Vagina (tissue), 2 donors: Measurements from ENCODE around the gene MCM5. TPM values are rescaled to one million over a fixed set of nuclear protein-coding genes. Genes with fewer than 3 reads are reported as not detected.

ENCODE experiments used
- DNase-seq, 2 donors: peaks; one replicate each; pipeline ENCODE4 v3.0.0-alpha.2; 2017; ENCODE audit errors: extremely low spot score in 2 of 2
- H3K27ac ChIP-seq: fragments of 200-600 bp; sonication (generic); one replicate; pipeline ENCODE4 v1.5.1; 2019
- H3K27me3 ChIP-seq: fragments of 200-600 bp; sonication (generic); one replicate; pipeline ENCODE4 v1.5.1; 2019
- H3K36me3 ChIP-seq, 2 donors: fragments of 200-600 bp; sonication (generic); one replicate each; pipeline ENCODE4 v1.5.1; 2017 to 2019
- H3K4me1 ChIP-seq: fragments of 200-600 bp; sonication (generic); one replicate; pipeline ENCODE4 v1.5.1; 2019
- H3K4me3 ChIP-seq, 2 donors: fragments of 200-600 bp; sonication (generic); 1 replicate in 1 of 2; 2 replicates in 1 of 2; pipeline ENCODE4 v1.5.1; 2016 to 2019
- H3K9me3 ChIP-seq: fragments of 200-600 bp; sonication (generic); one replicate; pipeline ENCODE4 v1.5.1; 2019
- CTCF ChIP-seq, 3 experiments: fragments of 450-650 bp in 2 of 3; fragments of 200-600 bp in 1 of 3; sonication (generic) in 1 of 3; IDR thresholded peaks; one replicate each; pipeline ENCODE4 v1.5.1; 2017 to 2019; ENCODE audit warnings: antibody characterized with exemption in 3 of 3, mild to moderate bottlenecking in 2 of 3, moderate library complexity in 2 of 3
- POLR2A ChIP-seq, 2 donors: fragments of 450-650 bp; IDR thresholded peaks; one replicate each; pipeline ENCODE4 v1.6.1; 2017; ENCODE audit warnings: antibody characterized with exemption in 2 of 2, mild to moderate bottlenecking in 2 of 2, moderate library complexity in 2 of 2
- POLR2AphosphoS5 ChIP-seq, 2 donors: sonication (generic); formaldehyde crosslinking; IDR thresholded peaks; one replicate each; pipeline ENCODE4 v1.9.0; 2017; ENCODE audit warnings: antibody characterized with exemption in 2 of 2, mild to moderate bottlenecking in 2 of 2, low read depth in 1 of 2; ENCODE audit not compliant: insufficient read depth in 1 of 2
- intact Hi-C: fragments of 100-400 bp; cut with DNase I; formaldehyde crosslinking; loops from one replicate; pipeline ENCODE4 v1.15.1; 2023
- total RNA-seq: library from RNA; depleted of rRNA; stranded (reverse); fragments of >200 nt; gene quantifications from one replicate; pipeline ENCODE4 v1.2.3, GENCODE V29; 2016

Gene MCM5
- total RNA-seq, 1 donor from 2014 or later = 17.9 TPM

DNA sequence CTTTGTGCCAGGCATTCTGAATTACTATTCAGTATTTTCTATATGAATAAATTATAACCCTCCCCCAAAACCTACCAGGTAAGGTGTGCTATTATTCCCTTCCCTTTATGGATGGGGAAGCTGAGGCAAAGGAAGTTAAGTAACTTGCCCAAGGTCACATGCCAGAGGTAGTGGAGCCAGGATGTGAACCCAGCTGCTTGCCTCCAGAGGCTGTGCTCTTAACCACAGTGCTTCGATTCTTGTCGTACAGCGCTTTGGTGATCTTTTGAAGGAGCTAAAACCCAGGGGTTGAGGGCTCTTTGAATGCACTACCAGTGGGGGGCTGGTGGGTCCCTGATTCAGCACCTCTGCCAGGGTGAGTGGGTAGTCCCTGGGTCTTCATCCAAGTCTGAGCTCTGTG, 18.8 kb downstream of the MCM5 start:
- Histone ChIP-seq H3K36me3 (peaks cover 0 to 69% of the 10 kb centered on the region in 2 donors), H3K4me1 (no peaks in the 10 kb centered on the region), H3K4me3 (no peak overlapping the region), H3K27ac (no peak overlapping the region), H3K27me3 (no peaks in the 10 kb centered on the region), H3K9me3 (no peaks in the 10 kb centered on the region)
- TF ChIP-seq POLR2A (IDR thresholded peaks at IDR 0.05) (no peak), POLR2AphosphoS5 (IDR thresholded peaks at IDR 0.05; ENCODE audit: insufficient read depth in 1 of 2, low read depth in 1 of 2) (no peak), CTCF (IDR thresholded peaks at IDR 0.05) (no peak)
- intact Hi-C loops = no loop called here
- no peak for DNase-seq

DNA sequence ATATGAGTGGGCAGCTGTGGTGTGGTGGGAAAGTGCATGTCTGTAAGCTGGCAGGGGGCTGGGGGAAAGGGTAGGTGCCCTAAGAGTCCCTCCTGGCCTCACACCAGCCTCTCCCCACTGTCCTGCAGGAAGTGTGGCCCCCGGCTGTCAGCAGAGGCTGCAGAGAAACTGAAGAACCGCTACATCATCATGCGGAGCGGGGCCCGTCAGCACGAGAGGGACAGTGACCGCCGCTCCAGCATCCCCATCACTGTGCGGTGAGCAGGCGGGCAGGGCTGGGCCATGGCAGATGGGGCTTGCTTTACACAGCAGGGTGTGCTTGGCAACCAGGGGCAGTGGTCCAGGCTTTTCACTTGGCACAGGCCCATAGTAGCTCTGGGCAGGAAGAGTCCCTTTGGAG, 19.8 kb downstream of the MCM5 start:
- no peak for TF ChIP-seq POLR2AphosphoS5 (IDR thresholded peaks at IDR 0.05; ENCODE audit: insufficient read depth in 1 of 2, low read depth in 1 of 2)
- no peak for TF ChIP-seq POLR2A (IDR thresholded peaks at IDR 0.05)
- TF ChIP-seq CTCF (IDR thresholded peaks at IDR 0.05) = no peak
- H3K27ac ChIP-seq = no peak overlapping the region
- no peak overlapping the region for H3K4me3 ChIP-seq
- no peaks in the 10 kb centered on the region for H3K9me3 ChIP-seq
- intact Hi-C loops = no loop called here
- peaks cover 0 to 72% of the 10 kb centered on the region in 2 donors for H3K36me3 ChIP-seq
- no peaks in the 10 kb centered on the region for H3K4me1 ChIP-seq
- H3K27me3 ChIP-seq = no peaks in the 10 kb centered on the region
- DNase-seq = no peak

- H3K36me3 ChIP-seq = peaks cover 0 to 66% of the 10 kb centered on the region in 2 donors
- no peaks in the 10 kb centered on the region for H3K9me3 ChIP-seq
- no peak overlapping the region for H3K4me3 ChIP-seq
- intact Hi-C loops = no loop called here
- no peaks in the 10 kb centered on the region for H3K27me3 ChIP-seq
- TF ChIP-seq POLR2AphosphoS5 (IDR thresholded peaks at IDR 0.05; ENCODE audit: insufficient read depth in 1 of 2, low read depth in 1 of 2) (no peak), POLR2A (IDR thresholded peaks at IDR 0.05) (no peak), CTCF (IDR thresholded peaks at IDR 0.05) (no peak)
- no peak overlapping the region for H3K27ac ChIP-seq
- H3K4me1 ChIP-seq = no peaks in the 10 kb centered on the region
- DNase-seq = no peak
Observed at GRCh38 chr22:35421121-35421520, 21.2 kb downstream of the MCM5 start.

DNA sequence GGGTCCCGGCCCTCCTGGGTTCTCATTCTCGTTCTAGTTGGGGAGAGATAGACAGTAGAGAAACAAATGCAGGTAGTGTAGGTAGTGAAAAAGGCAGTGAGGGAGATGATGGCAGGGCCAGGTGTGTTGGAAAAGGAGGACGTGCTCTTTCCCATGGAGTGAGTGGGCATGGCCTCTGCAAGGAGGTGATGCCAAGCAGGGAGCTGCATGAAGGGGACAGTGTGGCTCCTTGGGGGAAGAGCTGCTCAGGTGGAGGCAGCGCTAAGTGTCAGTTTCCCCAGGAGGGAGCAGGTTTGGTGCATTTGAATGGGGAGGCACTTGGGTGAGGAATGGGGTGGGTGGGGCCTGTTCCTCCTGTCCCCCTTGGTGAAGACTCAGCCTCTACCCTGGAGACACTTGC, 22.2 kb downstream of the MCM5 start:
- TF ChIP-seq POLR2A (IDR thresholded peaks at IDR 0.05) = no peak
- TF ChIP-seq CTCF (IDR thresholded peaks at IDR 0.05) = no peak
- TF ChIP-seq POLR2AphosphoS5 (IDR thresholded peaks at IDR 0.05; ENCODE audit: insufficient read depth in 1 of 2, low read depth in 1 of 2) = no peak
- no peak overlapping the region for H3K27ac ChIP-seq
- intact Hi-C loops = no loop called here

DNA sequence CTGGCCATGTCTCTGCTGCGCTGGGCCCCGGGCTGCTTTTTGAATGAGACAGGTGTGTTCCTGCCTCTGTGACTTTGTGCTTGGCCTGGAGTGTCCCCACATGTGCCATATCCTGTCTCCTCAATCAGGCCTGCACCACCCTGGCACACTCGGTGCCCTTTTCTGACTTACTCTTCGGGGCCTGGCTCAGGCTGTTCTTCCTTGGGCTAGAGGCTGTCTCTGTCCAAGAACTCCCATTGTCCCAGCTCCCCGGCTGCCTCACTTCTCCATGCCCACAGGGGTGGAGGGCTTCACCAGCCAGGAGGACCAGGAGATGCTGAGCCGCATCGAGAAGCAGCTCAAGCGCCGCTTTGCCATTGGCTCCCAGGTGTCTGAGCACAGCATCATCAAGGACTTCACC, 23.0 kb downstream of the MCM5 start:
- intact Hi-C loops = no loop called here
- H3K36me3 ChIP-seq = peaks cover 0 to 52% of the 10 kb centered on the region in 2 donors
- no peak for DNase-seq
- H3K4me1 ChIP-seq = no peaks in the 10 kb centered on the region
- no peak overlapping the region for H3K27ac ChIP-seq
- H3K9me3 ChIP-seq = no peaks in the 10 kb centered on the region
- H3K27me3 ChIP-seq = no peaks in the 10 kb centered on the region
- H3K4me3 ChIP-seq = no peak overlapping the region
- no peak for TF ChIP-seq POLR2AphosphoS5 (IDR thresholded peaks at IDR 0.05; ENCODE audit: insufficient read depth in 1 of 2, low read depth in 1 of 2)
- TF ChIP-seq POLR2A (IDR thresholded peaks at IDR 0.05) = no peak
- TF ChIP-seq CTCF (IDR thresholded peaks at IDR 0.05) = no peak

More for the DNA sequence above, 22.2 kb downstream of the MCM5 start:
- DNase-seq = no peak
- Histone ChIP-seq H3K27me3 (no peaks in the 10 kb centered on the region), H3K4me1 (no peaks in the 10 kb centered on the region), H3K9me3 (no peaks in the 10 kb centered on the region), H3K4me3 (no peak overlapping the region), H3K36me3 (peaks cover 0 to 58% of the 10 kb centered on the region in 2 donors)
